HEK293 (cell line): ENCODE measurements around the gene B4GALT5.

Experiments
- FEZF1 ChIP-seq: fragments of 450-650 bp; formaldehyde crosslinking; IDR thresholded peaks from 2 replicates; pipeline ENCODE4 v1.5.1; 2016; ENCODE audit warnings: missing biosample characterization, missing genetic modification characterization
- GLIS2 ChIP-seq: fragments of 450-650 bp; formaldehyde crosslinking; IDR thresholded peaks from 2 replicates; pipeline ENCODE4 v1.5.1; 2016; ENCODE audit warnings: missing biosample characterization, missing genetic modification characterization
- KLF9 ChIP-seq: fragments of 450-650 bp; formaldehyde crosslinking; IDR thresholded peaks from 2 replicates; pipeline ENCODE4 v1.5.1; 2016; ENCODE audit warnings: missing biosample characterization, missing genetic modification characterization, low read depth
- SCRT1 ChIP-seq: fragments of 450-650 bp; formaldehyde crosslinking; IDR thresholded peaks from 2 replicates; pipeline ENCODE4 v1.5.1; 2016; ENCODE audit warnings: missing biosample characterization, missing genetic modification characterization, borderline replicate concordance
- ZBTB20 ChIP-seq: fragments of 450-650 bp; formaldehyde crosslinking; IDR thresholded peaks from 2 replicates; pipeline ENCODE4 v1.5.1; 2016; ENCODE audit warnings: missing biosample characterization, missing genetic modification characterization
- ZFP37 ChIP-seq: fragments of 450-650 bp; formaldehyde crosslinking; IDR thresholded peaks from 2 replicates; pipeline ENCODE4 v1.5.1; 2016; ENCODE audit warnings: missing biosample characterization, missing genetic modification characterization
- ZFP69B ChIP-seq: fragments of 450-650 bp; formaldehyde crosslinking; IDR thresholded peaks from 2 replicates; pipeline ENCODE4 v1.5.1; 2016; ENCODE audit warnings: missing biosample characterization, missing genetic modification characterization
- ZNF2 ChIP-seq: fragments of 450-650 bp; formaldehyde crosslinking; IDR thresholded peaks from 2 replicates; pipeline ENCODE4 v1.5.1; 2016; ENCODE audit warnings: missing biosample characterization, missing genetic modification characterization
- ZNF23 ChIP-seq: fragments of 450-650 bp; formaldehyde crosslinking; IDR thresholded peaks from 2 replicates; pipeline ENCODE4 v1.5.1; 2016; ENCODE audit warnings: missing biosample characterization, missing genetic modification characterization, borderline replicate concordance
- ZNF239 ChIP-seq: fragments of 450-650 bp; formaldehyde crosslinking; IDR thresholded peaks from 2 replicates; pipeline ENCODE4 v1.5.1; 2016; ENCODE audit warnings: missing biosample characterization, missing genetic modification characterization
- ZNF335 ChIP-seq: fragments of 450-650 bp; formaldehyde crosslinking; conservative IDR thresholded peaks from 2 replicates; pipeline ENCODE4 v1.5.1; 2016; ENCODE audit warnings: missing biosample characterization, missing genetic modification characterization
- ZNF416 ChIP-seq: fragments of 450-650 bp; formaldehyde crosslinking; IDR thresholded peaks from 2 replicates; pipeline ENCODE4 v1.5.1; 2016; ENCODE audit warnings: missing biosample characterization, missing genetic modification characterization
- ZNF473 ChIP-seq: fragments of 450-650 bp; formaldehyde crosslinking; IDR thresholded peaks from 2 replicates; pipeline ENCODE4 v1.5.1; 2017; ENCODE audit warnings: missing biosample characterization, missing genetic modification characterization
- ZNF544 ChIP-seq: fragments of 450-650 bp; formaldehyde crosslinking; IDR thresholded peaks from 2 replicates; pipeline ENCODE4 v1.5.0; 2017; ENCODE audit warnings: missing biosample characterization, missing genetic modification characterization
- ZNF561 ChIP-seq: fragments of 450-650 bp; IDR thresholded peaks from 2 replicates; pipeline ENCODE4 v1.5.1; 2018; ENCODE audit warnings: missing biosample characterization, missing genetic modification characterization, borderline replicate concordance
- ZNF600 ChIP-seq: fragments of 450-650 bp; formaldehyde crosslinking; IDR thresholded peaks from 2 replicates; pipeline ENCODE4 v1.5.1; 2016; ENCODE audit warnings: missing biosample characterization, missing genetic modification characterization
- ZNF610 ChIP-seq: fragments of 450-650 bp; formaldehyde crosslinking; IDR thresholded peaks from 2 replicates; pipeline ENCODE4 v1.5.1; 2016; ENCODE audit warnings: missing biosample characterization, missing genetic modification characterization, borderline replicate concordance
- ZNF623 ChIP-seq: fragments of 450-650 bp; formaldehyde crosslinking; IDR thresholded peaks from 2 replicates; pipeline ENCODE4 v1.5.1; 2016; ENCODE audit warnings: missing biosample characterization, missing genetic modification characterization
- ZNF670 ChIP-seq: fragments of 450-650 bp; formaldehyde crosslinking; IDR thresholded peaks from 2 replicates; pipeline ENCODE4 v1.5.1; 2016; ENCODE audit warnings: missing biosample characterization, missing genetic modification characterization, low read depth
- ZNF76 ChIP-seq: fragments of 450-650 bp; formaldehyde crosslinking; IDR thresholded peaks from 2 replicates; pipeline ENCODE4; 2016; ENCODE audit warnings: low read depth, missing biosample characterization, missing genetic modification characterization, borderline replicate concordance
- ZNF792 ChIP-seq: fragments of 450-650 bp; formaldehyde crosslinking; IDR thresholded peaks from 2 replicates; pipeline ENCODE4 v1.5.1; 2016; ENCODE audit warnings: missing biosample characterization, missing genetic modification characterization
- ZNF843 ChIP-seq: fragments of 450-650 bp; formaldehyde crosslinking; IDR thresholded peaks from 2 replicates; pipeline ENCODE4 v1.5.1; 2016; ENCODE audit warnings: missing biosample characterization, missing genetic modification characterization
- ZSCAN30 ChIP-seq: fragments of 450-650 bp; IDR thresholded peaks from 2 replicates; pipeline ENCODE4 v1.5.1; 2018; ENCODE audit warnings: missing biosample characterization, mild to moderate bottlenecking, missing genetic modification characterization, moderate library complexity
- ZXDB ChIP-seq: fragments of 450-650 bp; formaldehyde crosslinking; IDR thresholded peaks from 2 replicates; pipeline ENCODE4 v1.5.1; 2016; ENCODE audit warnings: missing biosample characterization, missing genetic modification characterization
- TF ChIP-seq, protein P1 (sequence below): fragments of 450-650 bp; formaldehyde crosslinking; IDR thresholded peaks from 2 replicates; pipeline ENCODE4 v1.5.1; 2017; ENCODE audit warnings: missing biosample characterization, missing genetic modification characterization
- TF ChIP-seq, protein P2 (sequence below): fragments of 450-650 bp; formaldehyde crosslinking; IDR thresholded peaks from 2 replicates; pipeline ENCODE4 v1.5.1; 2016; ENCODE audit warnings: missing biosample characterization, missing genetic modification characterization
- TF ChIP-seq, protein P3 (sequence below): fragments of 450-650 bp; formaldehyde crosslinking; IDR thresholded peaks from 2 replicates; pipeline ENCODE4 v1.5.1; 2016; ENCODE audit warnings: missing biosample characterization, missing genetic modification characterization
- TF ChIP-seq, protein P4 (sequence below): fragments of 450-650 bp; formaldehyde crosslinking; IDR thresholded peaks from 2 replicates; pipeline ENCODE4; 2016; ENCODE audit warnings: missing biosample characterization, missing genetic modification characterization
- TF ChIP-seq, protein P5 (sequence below): fragments of 450-650 bp; IDR thresholded peaks from 2 replicates; pipeline ENCODE4 v1.5.1; 2018; ENCODE audit warnings: missing biosample characterization, missing genetic modification characterization
- TF ChIP-seq, protein P6 (sequence below): fragments of 450-650 bp; formaldehyde crosslinking; IDR thresholded peaks from 2 replicates; pipeline ENCODE4 v1.5.1; 2017; ENCODE audit warnings: missing biosample characterization, missing genetic modification characterization

Gene B4GALT5

DNA sequence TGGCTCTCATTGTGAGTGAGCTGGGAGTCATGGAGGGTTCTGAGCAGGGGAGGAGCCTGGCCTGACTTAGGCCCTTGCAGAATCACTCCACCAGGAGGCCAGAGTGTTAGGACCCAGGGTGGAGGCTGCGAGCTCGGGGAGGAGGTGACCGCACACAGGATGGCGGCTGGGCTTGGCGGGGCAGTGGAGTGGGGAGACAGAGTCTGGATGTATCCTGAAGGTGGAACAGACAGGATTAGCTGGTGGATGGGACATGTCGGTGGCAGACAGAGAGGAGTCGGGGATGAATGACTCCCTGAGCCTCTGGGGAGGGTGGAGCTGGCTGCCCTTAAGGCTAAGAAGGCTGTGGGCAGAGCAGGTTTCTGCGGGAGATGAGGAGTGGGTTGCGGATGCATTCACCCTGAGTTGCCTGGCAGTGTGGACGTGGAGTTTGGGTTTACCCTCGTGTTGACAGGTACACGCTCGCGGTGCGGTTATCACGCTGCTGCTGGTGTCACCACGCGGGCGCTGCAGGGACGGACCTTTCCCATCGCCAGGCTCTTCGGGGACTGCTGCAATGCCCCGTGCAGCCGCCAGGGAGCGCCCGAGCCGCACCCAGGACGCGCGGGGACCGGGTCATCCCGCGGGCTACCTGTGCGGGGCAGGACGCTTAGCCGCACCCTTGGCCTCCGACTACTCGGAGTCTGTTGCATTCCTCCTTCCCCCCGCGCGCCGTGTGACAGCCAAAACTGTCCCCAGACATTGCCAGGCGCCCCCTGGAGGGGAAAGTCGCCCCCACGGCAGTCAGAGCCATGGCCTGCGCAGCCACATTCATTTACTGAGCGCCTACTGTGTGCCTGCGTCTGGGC lies 102.8 kb downstream of the B4GALT5 start (continued):
- TF ChIP-seq ZNF610 (tag by site-specific recombination) (no peak), ZNF23 (tag by site-specific recombination) (no peak), ZNF792 (tag by site-specific recombination) (peak; percentile 81; the same call in 1 of the 2 replicates), ZNF670 (no peak), SCRT1 (0 out of 2 replicates have a peak, but pooled peaks have one; percentile 24), ZNF561 (peak; percentile 79; the same call in 1 of the 2 replicates), KLF9 (no peak), ZNF623 (tag by site-specific recombination) (peak; percentile 20; the same call in 1 of the 2 replicates), FEZF1 (tag by site-specific recombination) (no peak), ZSCAN30 (tag by site-specific recombination) (peak; percentile 83; the same call in 1 of the 2 replicates), ZNF843 (peak; percentile 34; the same call in 1 of the 2 replicates), GLIS2 (tag by site-specific recombination) (peak; percentile 51; the same call in 1 of the 2 replicates), ZNF600 (tag by site-specific recombination) (peak; percentile 79), ZNF335 (tag by site-specific recombination) (peak; percentile 96), ZNF416 (tag by site-specific recombination) (no peak), ZNF2 (tag by site-specific recombination) (peak; percentile 43; the same call in 1 of the 2 replicates), ZFP69B (tag by site-specific recombination) (peak; percentile 35; the same call in 1 of the 2 replicates), ZNF544 (no peak), ZBTB20 (tag by site-specific recombination) (0 out of 2 replicates have a peak, but pooled peaks have one; percentile 18), ZNF76 (peak; percentile 68; the same call in 1 of the 2 replicates), ZFP37 (tag by site-specific recombination) (peak; percentile 64; the same call in 1 of the 2 replicates), ZXDB (peak; percentile 35; the same call in 1 of the 2 replicates), ZNF473 (no peak), ZNF239 (no peak)
- TF ChIP-seq, protein P1, sequence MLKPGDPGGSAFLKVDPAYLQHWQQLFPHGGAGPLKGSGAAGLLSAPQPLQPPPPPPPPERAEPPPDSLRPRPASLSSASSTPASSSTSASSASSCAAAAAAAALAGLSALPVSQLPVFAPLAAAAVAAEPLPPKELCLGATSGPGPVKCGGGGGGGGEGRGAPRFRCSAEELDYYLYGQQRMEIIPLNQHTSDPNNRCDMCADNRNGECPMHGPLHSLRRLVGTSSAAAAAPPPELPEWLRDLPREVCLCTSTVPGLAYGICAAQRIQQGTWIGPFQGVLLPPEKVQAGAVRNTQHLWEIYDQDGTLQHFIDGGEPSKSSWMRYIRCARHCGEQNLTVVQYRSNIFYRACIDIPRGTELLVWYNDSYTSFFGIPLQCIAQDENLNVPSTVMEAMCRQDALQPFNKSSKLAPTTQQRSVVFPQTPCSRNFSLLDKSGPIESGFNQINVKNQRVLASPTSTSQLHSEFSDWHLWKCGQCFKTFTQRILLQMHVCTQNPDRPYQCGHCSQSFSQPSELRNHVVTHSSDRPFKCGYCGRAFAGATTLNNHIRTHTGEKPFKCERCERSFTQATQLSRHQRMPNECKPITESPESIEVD (tag by site-specific recombination): no peak
- TF ChIP-seq, protein P2, sequence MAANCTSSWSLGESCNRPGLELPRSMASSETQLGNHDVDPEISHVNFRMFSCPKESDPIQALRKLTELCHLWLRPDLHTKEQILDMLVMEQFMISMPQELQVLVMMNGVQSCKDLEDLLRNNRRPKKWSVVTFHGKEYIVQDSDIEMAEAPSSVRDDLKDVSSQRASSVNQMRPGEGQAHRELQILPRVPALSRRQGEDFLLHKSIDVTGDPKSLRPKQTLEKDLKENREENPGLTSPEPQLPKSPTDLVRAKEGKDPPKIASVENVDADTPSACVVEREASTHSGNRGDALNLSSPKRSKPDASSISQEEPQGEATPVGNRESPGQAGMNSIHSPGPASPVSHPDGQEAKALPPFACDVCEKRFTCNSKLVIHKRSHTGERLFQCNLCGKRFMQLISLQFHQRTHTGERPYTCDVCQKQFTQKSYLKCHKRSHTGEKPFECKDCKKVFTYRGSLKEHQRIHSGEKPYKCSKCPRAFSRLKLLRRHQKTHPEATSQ (tag by site-specific recombination): no peak
- TF ChIP-seq, protein P3, sequence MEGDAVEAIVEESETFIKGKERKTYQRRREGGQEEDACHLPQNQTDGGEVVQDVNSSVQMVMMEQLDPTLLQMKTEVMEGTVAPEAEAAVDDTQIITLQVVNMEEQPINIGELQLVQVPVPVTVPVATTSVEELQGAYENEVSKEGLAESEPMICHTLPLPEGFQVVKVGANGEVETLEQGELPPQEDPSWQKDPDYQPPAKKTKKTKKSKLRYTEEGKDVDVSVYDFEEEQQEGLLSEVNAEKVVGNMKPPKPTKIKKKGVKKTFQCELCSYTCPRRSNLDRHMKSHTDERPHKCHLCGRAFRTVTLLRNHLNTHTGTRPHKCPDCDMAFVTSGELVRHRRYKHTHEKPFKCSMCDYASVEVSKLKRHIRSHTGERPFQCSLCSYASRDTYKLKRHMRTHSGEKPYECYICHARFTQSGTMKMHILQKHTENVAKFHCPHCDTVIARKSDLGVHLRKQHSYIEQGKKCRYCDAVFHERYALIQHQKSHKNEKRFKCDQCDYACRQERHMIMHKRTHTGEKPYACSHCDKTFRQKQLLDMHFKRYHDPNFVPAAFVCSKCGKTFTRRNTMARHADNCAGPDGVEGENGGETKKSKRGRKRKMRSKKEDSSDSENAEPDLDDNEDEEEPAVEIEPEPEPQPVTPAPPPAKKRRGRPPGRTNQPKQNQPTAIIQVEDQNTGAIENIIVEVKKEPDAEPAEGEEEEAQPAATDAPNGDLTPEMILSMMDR (tag by site-specific recombination): peak; percentile 100
- TF ChIP-seq, protein P4, sequence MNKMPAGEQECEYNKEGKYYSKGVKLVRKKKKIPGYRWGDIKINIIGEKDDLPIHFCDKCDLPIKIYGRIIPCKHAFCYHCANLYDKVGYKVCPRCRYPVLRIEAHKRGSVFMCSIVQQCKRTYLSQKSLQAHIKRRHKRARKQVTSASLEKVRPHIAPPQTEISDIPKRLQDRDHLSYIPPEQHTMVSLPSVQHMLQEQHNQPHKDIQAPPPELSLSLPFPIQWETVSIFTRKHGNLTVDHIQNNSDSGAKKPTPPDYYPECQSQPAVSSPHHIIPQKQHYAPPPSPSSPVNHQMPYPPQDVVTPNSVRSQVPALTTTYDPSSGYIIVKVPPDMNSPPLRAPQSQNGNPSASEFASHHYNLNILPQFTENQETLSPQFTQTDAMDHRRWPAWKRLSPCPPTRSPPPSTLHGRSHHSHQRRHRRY (tag by site-specific recombination): no peak
- TF ChIP-seq, protein P5, sequence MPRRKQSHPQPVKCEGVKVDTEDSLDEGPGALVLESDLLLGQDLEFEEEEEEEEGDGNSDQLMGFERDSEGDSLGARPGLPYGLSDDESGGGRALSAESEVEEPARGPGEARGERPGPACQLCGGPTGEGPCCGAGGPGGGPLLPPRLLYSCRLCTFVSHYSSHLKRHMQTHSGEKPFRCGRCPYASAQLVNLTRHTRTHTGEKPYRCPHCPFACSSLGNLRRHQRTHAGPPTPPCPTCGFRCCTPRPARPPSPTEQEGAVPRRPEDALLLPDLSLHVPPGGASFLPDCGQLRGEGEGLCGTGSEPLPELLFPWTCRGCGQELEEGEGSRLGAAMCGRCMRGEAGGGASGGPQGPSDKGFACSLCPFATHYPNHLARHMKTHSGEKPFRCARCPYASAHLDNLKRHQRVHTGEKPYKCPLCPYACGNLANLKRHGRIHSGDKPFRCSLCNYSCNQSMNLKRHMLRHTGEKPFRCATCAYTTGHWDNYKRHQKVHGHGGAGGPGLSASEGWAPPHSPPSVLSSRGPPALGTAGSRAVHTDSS (tag by site-specific recombination): no peak
- TF ChIP-seq, protein P6, sequence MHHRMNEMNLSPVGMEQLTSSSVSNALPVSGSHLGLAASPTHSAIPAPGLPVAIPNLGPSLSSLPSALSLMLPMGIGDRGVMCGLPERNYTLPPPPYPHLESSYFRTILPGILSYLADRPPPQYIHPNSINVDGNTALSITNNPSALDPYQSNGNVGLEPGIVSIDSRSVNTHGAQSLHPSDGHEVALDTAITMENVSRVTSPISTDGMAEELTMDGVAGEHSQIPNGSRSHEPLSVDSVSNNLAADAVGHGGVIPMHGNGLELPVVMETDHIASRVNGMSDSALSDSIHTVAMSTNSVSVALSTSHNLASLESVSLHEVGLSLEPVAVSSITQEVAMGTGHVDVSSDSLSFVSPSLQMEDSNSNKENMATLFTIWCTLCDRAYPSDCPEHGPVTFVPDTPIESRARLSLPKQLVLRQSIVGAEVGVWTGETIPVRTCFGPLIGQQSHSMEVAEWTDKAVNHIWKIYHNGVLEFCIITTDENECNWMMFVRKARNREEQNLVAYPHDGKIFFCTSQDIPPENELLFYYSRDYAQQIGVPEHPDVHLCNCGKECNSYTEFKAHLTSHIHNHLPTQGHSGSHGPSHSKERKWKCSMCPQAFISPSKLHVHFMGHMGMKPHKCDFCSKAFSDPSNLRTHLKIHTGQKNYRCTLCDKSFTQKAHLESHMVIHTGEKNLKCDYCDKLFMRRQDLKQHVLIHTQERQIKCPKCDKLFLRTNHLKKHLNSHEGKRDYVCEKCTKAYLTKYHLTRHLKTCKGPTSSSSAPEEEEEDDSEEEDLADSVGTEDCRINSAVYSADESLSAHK (tag by site-specific recombination): no peak
